WTC11 (cell line): ENCODE measurements around the gene OR2V1. TPM values are rescaled to one million over a fixed set of nuclear protein-coding genes. Genes with fewer than 3 reads are reported as not detected.

Source experiments
- ATAC-seq: fragments of 200-7000 bp; cut with Tn5 transposase; 2 replicates; pipeline ENCODE4 v1.10.0; 2021; ENCODE audit warnings: mild to moderate bottlenecking, moderate library complexity
- CTCF ChIA-PET: fragments of 300-600 bp; sonication (Branson Sonifier 250); formaldehyde crosslinking; loops from one replicate; lab custom pipeline; 2021; ENCODE audit warnings: antibody characterized with exemption; lab: Charles Lee
- POLR2A ChIA-PET: fragments of 350-600 bp; sonication (Branson Sonifier 250); formaldehyde crosslinking; loops from one replicate; lab custom pipeline; 2021; ENCODE audit warnings: antibody characterized with exemption; lab: Charles Lee
- DNase-seq: peaks from one replicate; pipeline ENCODE4 v3.0.0; 2021; ENCODE audit warnings: low spot score
- H3K27ac Mint-ChIP-seq: 2 replicates; pipeline ENCODE4 v1.8.0; 2021; ENCODE audit warnings: mixed read lengths
- H3K27me3 Mint-ChIP-seq: 2 replicates; pipeline ENCODE4 v1.8.0; 2021; ENCODE audit warnings: low read depth, mild to moderate bottlenecking, moderate library complexity, mixed read lengths
- H3K36me3 Mint-ChIP-seq: 2 replicates; pipeline ENCODE4 v1.8.0; 2021; ENCODE audit warnings: mixed read lengths
- H3K4me1 Mint-ChIP-seq: 2 replicates; pipeline ENCODE4 v1.8.0; 2022; ENCODE audit warnings: mixed read lengths
- H3K4me3 Mint-ChIP-seq: 2 replicates; pipeline ENCODE4 v1.8.0; 2021; ENCODE audit warnings: mild to moderate bottlenecking, moderate library complexity, mixed read lengths
- H3K9me3 Mint-ChIP-seq: 2 replicates; pipeline ENCODE4 v1.8.0; 2021; ENCODE audit warnings: mixed read lengths
- CREB1 ChIP-seq: sonication (generic); formaldehyde crosslinking; IDR thresholded peaks from 2 replicates; pipeline ENCODE4 v1.8.0; 2023; ENCODE audit warnings: mild to moderate bottlenecking, missing genetic modification reagents
- ELF4 ChIP-seq: sonication (generic); formaldehyde crosslinking; IDR thresholded peaks from 2 replicates; pipeline ENCODE4 v1.8.1; 2022; ENCODE audit warnings: low read depth, mild to moderate bottlenecking, moderate library complexity, missing genetic modification reagents
- EMX1 ChIP-seq: fragments of 250-450 bp; sonication (Bioruptor Pico); IDR thresholded peaks from 2 replicates; pipeline ENCODE4 v1.8.0; 2021; ENCODE audit warnings: mild to moderate bottlenecking
- ESRRA ChIP-seq: sonication (generic); formaldehyde crosslinking; IDR thresholded peaks from 2 replicates; pipeline ENCODE4 v1.8.1; 2022; ENCODE audit warnings: mild to moderate bottlenecking, missing genetic modification reagents, borderline replicate concordance
- GABPB1 ChIP-seq: sonication (generic); formaldehyde crosslinking; IDR thresholded peaks from 2 replicates; pipeline ENCODE4 v1.8.1; 2023; ENCODE audit warnings: mild to moderate bottlenecking, missing genetic modification reagents
- GRHL2 ChIP-seq: fragments of 250-450 bp; sonication (Bioruptor Pico); IDR thresholded peaks from 2 replicates; pipeline ENCODE4 v1.8.0; 2022; ENCODE audit warnings: mild to moderate bottlenecking, moderate library complexity; ENCODE audit not compliant: insufficient replicate concordance, severe bottlenecking
- NFATC4 ChIP-seq: fragments of 250-450 bp; sonication (Bioruptor Pico); IDR thresholded peaks from 2 replicates; pipeline ENCODE4 v1.9.0; 2021; ENCODE audit warnings: mild to moderate bottlenecking
- SOX15 ChIP-seq: fragments of 250-450 bp; sonication (Bioruptor Pico); IDR thresholded peaks from 2 replicates; pipeline ENCODE4 v1.9.0; 2021; ENCODE audit warnings: mild to moderate bottlenecking
- TCF7 ChIP-seq: sonication (generic); formaldehyde crosslinking; IDR thresholded peaks from 2 replicates; pipeline ENCODE4 v1.8.0; 2022; ENCODE audit warnings: mild to moderate bottlenecking, low read depth, missing genetic modification reagents, moderate library complexity
- TEAD1 ChIP-seq: sonication (generic); formaldehyde crosslinking; IDR thresholded peaks from 2 replicates; pipeline ENCODE4 v1.8.0; 2022; ENCODE audit warnings: mild to moderate bottlenecking, missing genetic modification reagents
- ZNF317 ChIP-seq: sonication (generic); formaldehyde crosslinking; IDR thresholded peaks from 2 replicates; pipeline ENCODE4 v1.8.1; 2023; ENCODE audit warnings: low read depth, mild to moderate bottlenecking, moderate library complexity, missing genetic modification reagents, borderline replicate concordance
- ZNF396 ChIP-seq: fragments of 250-450 bp; sonication (Bioruptor Pico); IDR thresholded peaks from 2 replicates; pipeline ENCODE4 v1.8.0; 2021; ENCODE audit warnings: mild to moderate bottlenecking, moderate library complexity, borderline replicate concordance
- ZNF416 ChIP-seq: fragments of 250-450 bp; sonication (Bioruptor Pico); IDR thresholded peaks from 2 replicates; pipeline ENCODE4 v1.9.0; 2021; ENCODE audit warnings: mild to moderate bottlenecking, inconsistent platforms
- ZNF423 ChIP-seq: fragments of 250-450 bp; sonication (Bioruptor Pico); IDR thresholded peaks from 2 replicates; pipeline ENCODE4 v2.1.2; 2022; ENCODE audit warnings: mild to moderate bottlenecking, moderate library complexity
- total RNA-seq: library from RNA; stranded (reverse); gene quantifications from 3 replicates; pipeline ENCODE4 v1.2.3, GENCODE V29; 2021
- TF ChIP-seq, protein P1 (sequence below): sonication (generic); formaldehyde crosslinking; IDR thresholded peaks from 2 replicates; pipeline ENCODE4 v1.8.1; 2022; ENCODE audit warnings: mild to moderate bottlenecking, missing genetic modification reagents, moderate library complexity, borderline replicate concordance
- TF ChIP-seq, protein P2 (sequence below): sonication (generic); formaldehyde crosslinking; IDR thresholded peaks from 2 replicates; pipeline ENCODE4 v1.8.1; 2022; ENCODE audit warnings: missing genetic modification reagents, borderline replicate concordance
- TF ChIP-seq, protein P3 (sequence below): fragments of 250-450 bp; sonication (Bioruptor Pico); IDR thresholded peaks from 2 replicates; pipeline ENCODE4 v1.9.0; 2021; ENCODE audit warnings: mild to moderate bottlenecking
- TF ChIP-seq, protein P4 (sequence below): sonication (generic); formaldehyde crosslinking; IDR thresholded peaks from 2 replicates; pipeline ENCODE4 v1.8.1; 2023; ENCODE audit warnings: mild to moderate bottlenecking, missing genetic modification reagents, borderline replicate concordance
- TF ChIP-seq, protein P5 (sequence below): fragments of 250-450 bp; sonication (Bioruptor Pico); conservative IDR thresholded peaks from 2 replicates; pipeline ENCODE4 v1.9.0; 2021; ENCODE audit warnings: mild to moderate bottlenecking

OR2V1 gene
- total RNA-seq, 1 experiment from 2014 or later = not detected

DNA sequence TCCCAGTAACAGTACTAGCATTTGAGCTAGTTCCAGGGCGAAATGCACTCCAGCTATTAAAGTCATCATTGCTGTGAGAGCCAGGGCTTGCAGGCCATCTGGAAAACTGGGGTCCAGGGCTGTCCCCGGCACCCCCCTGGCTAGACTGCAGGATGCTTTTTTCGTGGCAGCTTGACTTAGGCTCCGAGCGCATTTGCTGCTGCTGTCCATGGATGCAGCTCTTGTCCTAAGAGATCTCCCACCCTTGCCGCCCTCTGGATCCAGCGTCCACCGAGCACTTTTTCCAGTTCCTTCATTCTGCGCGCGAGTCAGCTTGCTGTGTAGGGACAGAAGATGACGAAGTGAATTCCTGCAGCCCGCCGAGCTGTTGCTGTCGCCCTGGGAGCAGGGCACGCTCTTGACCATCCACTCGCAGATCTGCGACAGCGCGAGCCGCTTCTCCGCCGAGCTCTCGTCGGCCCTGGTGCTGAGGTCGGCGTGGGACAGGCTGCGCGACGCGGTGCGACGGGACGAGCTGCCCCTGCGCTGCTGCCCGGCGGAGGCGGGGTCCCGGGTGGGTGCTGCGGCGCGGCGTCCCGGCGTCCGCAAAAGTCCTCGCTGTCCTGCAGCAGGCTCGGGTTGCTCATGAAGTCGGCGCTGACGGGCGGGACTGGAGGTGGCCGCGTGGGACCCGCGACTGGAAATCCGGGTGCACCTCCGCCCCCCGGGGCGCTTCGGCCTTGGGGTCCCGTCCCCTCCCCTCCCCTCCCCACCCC lies 30.7 kb downstream of the OR2V1 start (continued):
- TF ChIP-seq ZNF416 (CRISPR knock-in tag) = no peak
- TF ChIP-seq, protein P1, sequence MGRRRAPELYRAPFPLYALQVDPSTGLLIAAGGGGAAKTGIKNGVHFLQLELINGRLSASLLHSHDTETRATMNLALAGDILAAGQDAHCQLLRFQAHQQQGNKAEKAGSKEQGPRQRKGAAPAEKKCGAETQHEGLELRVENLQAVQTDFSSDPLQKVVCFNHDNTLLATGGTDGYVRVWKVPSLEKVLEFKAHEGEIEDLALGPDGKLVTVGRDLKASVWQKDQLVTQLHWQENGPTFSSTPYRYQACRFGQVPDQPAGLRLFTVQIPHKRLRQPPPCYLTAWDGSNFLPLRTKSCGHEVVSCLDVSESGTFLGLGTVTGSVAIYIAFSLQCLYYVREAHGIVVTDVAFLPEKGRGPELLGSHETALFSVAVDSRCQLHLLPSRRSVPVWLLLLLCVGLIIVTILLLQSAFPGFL (CRISPR knock-in tag) = no peak

DNA sequence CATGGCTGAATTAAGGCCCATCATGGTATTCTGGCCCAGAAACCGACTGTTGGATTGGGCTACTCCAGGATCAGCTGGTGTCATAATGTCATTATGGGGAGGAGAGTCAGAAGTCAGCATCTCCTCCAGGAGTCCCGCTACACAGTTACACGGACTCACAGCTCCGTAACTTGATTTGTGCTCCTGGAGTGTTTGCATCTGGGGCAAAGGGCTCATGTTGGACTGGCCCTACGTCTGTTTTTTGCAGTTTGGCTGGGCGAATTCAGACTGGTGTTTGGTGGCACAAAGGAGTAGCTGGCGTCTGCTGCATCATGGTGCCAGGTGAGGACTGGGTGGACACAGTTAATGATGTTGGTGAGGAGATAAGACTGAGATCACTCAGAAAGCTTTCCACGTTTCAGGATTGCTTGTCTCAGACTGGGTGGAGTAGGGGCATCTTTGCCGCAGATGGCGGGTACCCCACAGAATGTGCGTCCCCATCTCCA lies 31.3 kb downstream of the OR2V1 start:
- DNase-seq (no peak), ATAC-seq (no peak)
- ChIA-PET POLR2A (interaction anchor here (0.6 kb wide), 2 partner anchors 239 kb away, joined by 3 read pairs; no protein-coding TSS in a partner anchor), CTCF (interaction anchor here (0.6 to 1.8 kb wide), 7 partner anchors 10 to 239 kb away, joined by 3 to 13 read pairs (median 5); no protein-coding TSS in a partner anchor)
- Mint-ChIP-seq H3K27me3 (peaks cover 41% of the 10 kb centered on the region), H3K36me3 (no peaks in the 10 kb centered on the region), H3K4me3 (peak overlapping the region; percentile 66), H3K4me1 (peaks cover 17% of the 10 kb centered on the region), H3K9me3 (no peaks in the 10 kb centered on the region), H3K27ac (no peak overlapping the region)
- TF ChIP-seq CREB1 (no peak), ZNF396 (CRISPR knock-in tag) (no peak), ESRRA (CRISPR knock-in tag) (no peak), TCF7 (no peak), NFATC4 (CRISPR knock-in tag) (no peak), SOX15 (CRISPR knock-in tag) (no peak), ZNF416 (CRISPR knock-in tag) (no peak), ZNF317 (CRISPR knock-in tag) (no peak), ELF4 (no peak), ZNF423 (CRISPR knock-in tag) (no peak), TEAD1 (no peak), GRHL2 (CRISPR knock-in tag) (no peak), EMX1 (no peak), GABPB1 (CRISPR knock-in tag) (no peak)
- TF ChIP-seq, protein P2, sequence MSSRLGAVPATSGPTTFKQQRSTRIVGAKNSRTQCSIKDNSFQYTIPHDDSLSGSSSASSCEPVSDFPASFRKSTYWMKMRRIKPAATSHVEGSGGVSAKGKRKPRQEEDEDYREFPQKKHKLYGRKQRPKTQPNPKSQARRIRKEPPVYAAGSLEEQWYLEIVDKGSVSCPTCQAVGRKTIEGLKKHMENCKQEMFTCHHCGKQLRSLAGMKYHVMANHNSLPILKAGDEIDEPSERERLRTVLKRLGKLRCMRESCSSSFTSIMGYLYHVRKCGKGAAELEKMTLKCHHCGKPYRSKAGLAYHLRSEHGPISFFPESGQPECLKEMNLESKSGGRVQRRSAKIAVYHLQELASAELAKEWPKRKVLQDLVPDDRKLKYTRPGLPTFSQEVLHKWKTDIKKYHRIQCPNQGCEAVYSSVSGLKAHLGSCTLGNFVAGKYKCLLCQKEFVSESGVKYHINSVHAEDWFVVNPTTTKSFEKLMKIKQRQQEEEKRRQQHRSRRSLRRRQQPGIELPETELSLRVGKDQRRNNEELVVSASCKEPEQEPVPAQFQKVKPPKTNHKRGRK (CRISPR knock-in tag) = no peak
- TF ChIP-seq, protein P3, sequence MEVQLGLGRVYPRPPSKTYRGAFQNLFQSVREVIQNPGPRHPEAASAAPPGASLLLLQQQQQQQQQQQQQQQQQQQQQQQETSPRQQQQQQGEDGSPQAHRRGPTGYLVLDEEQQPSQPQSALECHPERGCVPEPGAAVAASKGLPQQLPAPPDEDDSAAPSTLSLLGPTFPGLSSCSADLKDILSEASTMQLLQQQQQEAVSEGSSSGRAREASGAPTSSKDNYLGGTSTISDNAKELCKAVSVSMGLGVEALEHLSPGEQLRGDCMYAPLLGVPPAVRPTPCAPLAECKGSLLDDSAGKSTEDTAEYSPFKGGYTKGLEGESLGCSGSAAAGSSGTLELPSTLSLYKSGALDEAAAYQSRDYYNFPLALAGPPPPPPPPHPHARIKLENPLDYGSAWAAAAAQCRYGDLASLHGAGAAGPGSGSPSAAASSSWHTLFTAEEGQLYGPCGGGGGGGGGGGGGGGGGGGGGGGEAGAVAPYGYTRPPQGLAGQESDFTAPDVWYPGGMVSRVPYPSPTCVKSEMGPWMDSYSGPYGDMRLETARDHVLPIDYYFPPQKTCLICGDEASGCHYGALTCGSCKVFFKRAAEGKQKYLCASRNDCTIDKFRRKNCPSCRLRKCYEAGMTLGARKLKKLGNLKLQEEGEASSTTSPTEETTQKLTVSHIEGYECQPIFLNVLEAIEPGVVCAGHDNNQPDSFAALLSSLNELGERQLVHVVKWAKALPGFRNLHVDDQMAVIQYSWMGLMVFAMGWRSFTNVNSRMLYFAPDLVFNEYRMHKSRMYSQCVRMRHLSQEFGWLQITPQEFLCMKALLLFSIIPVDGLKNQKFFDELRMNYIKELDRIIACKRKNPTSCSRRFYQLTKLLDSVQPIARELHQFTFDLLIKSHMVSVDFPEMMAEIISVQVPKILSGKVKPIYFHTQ (CRISPR knock-in tag) = no peak
- TF ChIP-seq, protein P4, sequence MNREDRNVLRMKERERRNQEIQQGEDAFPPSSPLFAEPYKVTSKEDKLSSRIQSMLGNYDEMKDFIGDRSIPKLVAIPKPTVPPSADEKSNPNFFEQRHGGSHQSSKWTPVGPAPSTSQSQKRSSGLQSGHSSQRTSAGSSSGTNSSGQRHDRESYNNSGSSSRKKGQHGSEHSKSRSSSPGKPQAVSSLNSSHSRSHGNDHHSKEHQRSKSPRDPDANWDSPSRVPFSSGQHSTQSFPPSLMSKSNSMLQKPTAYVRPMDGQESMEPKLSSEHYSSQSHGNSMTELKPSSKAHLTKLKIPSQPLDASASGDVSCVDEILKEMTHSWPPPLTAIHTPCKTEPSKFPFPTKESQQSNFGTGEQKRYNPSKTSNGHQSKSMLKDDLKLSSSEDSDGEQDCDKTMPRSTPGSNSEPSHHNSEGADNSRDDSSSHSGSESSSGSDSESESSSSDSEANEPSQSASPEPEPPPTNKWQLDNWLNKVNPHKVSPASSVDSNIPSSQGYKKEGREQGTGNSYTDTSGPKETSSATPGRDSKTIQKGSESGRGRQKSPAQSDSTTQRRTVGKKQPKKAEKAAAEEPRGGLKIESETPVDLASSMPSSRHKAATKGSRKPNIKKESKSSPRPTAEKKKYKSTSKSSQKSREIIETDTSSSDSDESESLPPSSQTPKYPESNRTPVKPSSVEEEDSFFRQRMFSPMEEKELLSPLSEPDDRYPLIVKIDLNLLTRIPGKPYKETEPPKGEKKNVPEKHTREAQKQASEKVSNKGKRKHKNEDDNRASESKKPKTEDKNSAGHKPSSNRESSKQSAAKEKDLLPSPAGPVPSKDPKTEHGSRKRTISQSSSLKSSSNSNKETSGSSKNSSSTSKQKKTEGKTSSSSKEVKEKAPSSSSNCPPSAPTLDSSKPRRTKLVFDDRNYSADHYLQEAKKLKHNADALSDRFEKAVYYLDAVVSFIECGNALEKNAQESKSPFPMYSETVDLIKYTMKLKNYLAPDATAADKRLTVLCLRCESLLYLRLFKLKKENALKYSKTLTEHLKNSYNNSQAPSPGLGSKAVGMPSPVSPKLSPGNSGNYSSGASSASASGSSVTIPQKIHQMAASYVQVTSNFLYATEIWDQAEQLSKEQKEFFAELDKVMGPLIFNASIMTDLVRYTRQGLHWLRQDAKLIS (CRISPR knock-in tag) = no peak
- TF ChIP-seq, protein P5, sequence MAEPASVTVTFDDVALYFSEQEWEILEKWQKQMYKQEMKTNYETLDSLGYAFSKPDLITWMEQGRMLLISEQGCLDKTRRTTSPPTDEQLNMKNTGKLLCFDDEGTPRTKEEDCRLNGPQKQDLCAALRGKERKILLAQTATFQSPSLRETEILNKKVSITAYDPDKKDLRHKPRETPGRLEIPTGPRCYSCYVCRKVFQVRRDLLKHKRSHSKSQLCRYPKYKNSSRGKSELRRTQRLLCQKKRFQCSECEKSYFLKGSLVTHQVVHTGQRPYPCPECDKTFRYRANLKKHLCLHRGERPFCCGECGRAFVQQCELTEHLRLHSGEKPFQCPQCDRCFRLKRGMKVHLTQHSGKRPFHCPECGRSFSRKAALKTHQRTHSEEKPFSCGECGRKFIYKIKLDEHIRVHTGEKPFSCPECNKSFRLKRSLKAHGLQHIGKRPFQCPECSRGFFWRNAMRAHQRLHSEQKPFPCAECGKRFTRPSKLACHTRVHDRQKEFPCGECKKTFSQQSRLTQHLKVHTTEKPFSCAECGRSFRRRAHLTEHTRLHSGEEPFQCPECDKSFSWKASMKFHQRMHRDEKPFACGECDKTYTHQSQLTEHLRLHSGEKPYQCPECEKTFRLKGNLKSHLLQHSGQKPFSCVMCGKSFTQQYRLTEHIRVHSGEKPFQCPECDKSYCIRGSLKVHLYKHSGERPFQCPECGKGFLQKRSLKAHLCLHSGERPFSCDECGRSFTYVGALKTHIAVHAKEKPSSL (CRISPR knock-in tag) = no peak
